Measurements from ENCODE around the gene EML6. TPM values are rescaled to one million over a fixed set of nuclear protein-coding genes. Genes with fewer than 3 reads are reported as not detected.
"Not testable (repeated sequence)": the region's sequence is repeated elsewhere in the genome, so short reads cannot be mapped to it uniquely, and the experiment has no call there.

Gene EML6
- total and polyA plus RNA-seq, 5 donors from 2014 or later = 0.06 to 0.59 (median 0.33) TPM; not detected in 1

- Histone ChIP-seq H3K27me3 (ENCODE audit: control insufficient read depth, insufficient read depth, low read length) (no peaks in the 10 kb centered on the region), H3K4me1 (ENCODE audit: control insufficient read depth, insufficient read depth, low read length, poor library complexity, severe bottlenecking) (no peaks in the 10 kb centered on the region), H3K4me3 (ENCODE audit: low read depth, low read length) (no peak overlapping the region), H3K27ac (ENCODE audit: insufficient read depth, low read length, poor library complexity, severe bottlenecking) (no peak overlapping the region), H3K9me3 (ENCODE audit: control insufficient read depth in 2 of 2, low read length in 2 of 2) (no peaks in the 10 kb centered on the region), H3K36me3 (ENCODE audit: control insufficient read depth, insufficient read depth, low read length) (no peaks in the 10 kb centered on the region)
- ATAC-seq (ENCODE audit: low read depth in 2 of 2) (no peak), DNase-seq (no peak)
- Mint-ChIP-seq H3K9me3 (no peaks in the 10 kb centered on the region), H3K4me3 (no peak overlapping the region), H3K27me3 (no peaks in the 10 kb centered on the region), H3K27ac (no peak overlapping the region), H3K36me3 (no peaks in the 10 kb centered on the region), H3K4me1 (peaks cover 0 to 2% (median under 1%) of the 10 kb centered on the region in 4 donors)
Measured at GRCh38 chr2:54840559-54841468, 117.4 kb downstream of the EML6 start.

DNA sequence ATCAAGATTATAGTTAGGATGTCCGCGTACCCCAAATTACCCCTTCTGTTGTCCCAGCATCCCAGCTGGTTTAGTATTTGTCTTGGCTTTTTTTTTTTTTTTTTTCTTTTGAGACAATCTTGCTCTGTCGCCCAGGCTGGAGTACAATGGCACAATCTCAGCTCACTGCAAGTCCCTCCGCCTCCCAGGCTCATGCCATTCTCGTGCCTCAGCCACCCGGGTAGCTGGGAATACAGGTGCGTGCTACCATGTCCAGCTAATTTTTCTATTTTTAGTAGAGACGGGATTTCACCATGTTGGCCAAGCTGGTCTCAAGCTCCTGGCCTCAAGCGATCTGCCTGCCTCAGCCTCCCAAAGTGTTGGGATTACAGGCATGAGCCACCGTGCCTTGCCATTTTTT lies 118.0 kb downstream of the EML6 start:
- not testable (repeated sequence) for H3K9me3 ChIP-seq (ENCODE audit: control insufficient read depth in 2 of 2, low read length in 2 of 2); H3K36me3 ChIP-seq (ENCODE audit: control insufficient read depth, insufficient read depth, low read length); H3K4me1 ChIP-seq (ENCODE audit: control insufficient read depth, insufficient read depth, low read length, poor library complexity, severe bottlenecking); ATAC-seq (ENCODE audit: low read depth in 2 of 2); H3K27ac ChIP-seq (ENCODE audit: insufficient read depth, low read length, poor library complexity, severe bottlenecking); H3K4me1 Mint-ChIP-seq; H3K27ac Mint-ChIP-seq; H3K27me3 ChIP-seq (ENCODE audit: control insufficient read depth, insufficient read depth, low read length); H3K9me3 Mint-ChIP-seq; H3K4me3 ChIP-seq (ENCODE audit: low read depth, low read length); H3K27me3 Mint-ChIP-seq; DNase-seq; H3K36me3 Mint-ChIP-seq; H3K4me3 Mint-ChIP-seq

DNA sequence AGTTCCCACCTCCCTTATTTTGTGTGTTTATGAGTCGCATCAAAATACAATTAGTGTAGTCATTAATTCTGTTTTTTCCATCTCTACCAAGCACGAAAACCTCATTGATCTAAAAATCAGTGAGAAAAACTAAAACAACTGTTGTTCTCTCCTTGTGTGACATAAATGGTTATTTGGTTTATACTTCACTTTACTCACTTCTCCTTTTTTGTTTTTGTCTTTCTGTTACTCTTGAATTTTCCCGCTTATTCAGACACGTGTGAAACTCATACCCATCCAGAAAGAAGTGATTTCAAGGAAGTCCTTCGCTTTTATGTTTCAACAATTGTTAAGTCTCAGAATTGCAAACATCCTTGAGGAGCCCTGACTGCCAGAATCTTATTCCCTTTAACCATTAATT lies 121.6 kb downstream of the EML6 start:
- no peak overlapping the region for H3K27ac ChIP-seq (ENCODE audit: insufficient read depth, low read length, poor library complexity, severe bottlenecking)
- H3K36me3 ChIP-seq (ENCODE audit: control insufficient read depth, insufficient read depth, low read length) = no peaks in the 10 kb centered on the region
- no peak overlapping the region for H3K27ac Mint-ChIP-seq
- H3K27me3 Mint-ChIP-seq = peaks cover 4% of the 10 kb centered on the region
- ATAC-seq (ENCODE audit: low read depth in 2 of 2) = no peak
- H3K27me3 ChIP-seq (ENCODE audit: control insufficient read depth, insufficient read depth, low read length) = no peaks in the 10 kb centered on the region
- H3K4me1 Mint-ChIP-seq = no peaks in the 10 kb centered on the region
- H3K4me3 Mint-ChIP-seq = no peak overlapping the region
- no peaks in the 10 kb centered on the region for H3K36me3 Mint-ChIP-seq
- no peaks in the 10 kb centered on the region for H3K9me3 Mint-ChIP-seq
- H3K9me3 ChIP-seq (ENCODE audit: control insufficient read depth in 2 of 2, low read length in 2 of 2) = no peaks in the 10 kb centered on the region
- H3K4me1 ChIP-seq (ENCODE audit: control insufficient read depth, insufficient read depth, low read length, poor library complexity, severe bottlenecking) = no peaks in the 10 kb centered on the region
- DNase-seq = no peak
- H3K4me3 ChIP-seq (ENCODE audit: low read depth, low read length) = no peak overlapping the region

- Mint-ChIP-seq H3K4me1 (no peaks in the 10 kb centered on the region), H3K9me3 (peaks cover 0 to 1% (median 0%) of the 10 kb centered on the region in 7 donors), H3K36me3 (no peaks in the 10 kb centered on the region), H3K4me3 (no peak overlapping the region), H3K27ac (no peak overlapping the region), H3K27me3 (peaks cover 4% of the 10 kb centered on the region)
- H3K4me1 ChIP-seq (ENCODE audit: control insufficient read depth, insufficient read depth, low read length, poor library complexity, severe bottlenecking) = no peaks in the 10 kb centered on the region
- H3K9me3 ChIP-seq (ENCODE audit: control insufficient read depth in 2 of 2, low read length in 2 of 2) = no peaks in the 10 kb centered on the region
- H3K27me3 ChIP-seq (ENCODE audit: control insufficient read depth, insufficient read depth, low read length) = no peaks in the 10 kb centered on the region
- DNase-seq (no peak), ATAC-seq (ENCODE audit: low read depth in 2 of 2) (no peak)
- no peaks in the 10 kb centered on the region for H3K36me3 ChIP-seq (ENCODE audit: control insufficient read depth, insufficient read depth, low read length)
- no peak overlapping the region for H3K4me3 ChIP-seq (ENCODE audit: low read depth, low read length)
- H3K27ac ChIP-seq (ENCODE audit: insufficient read depth, low read length, poor library complexity, severe bottlenecking) = no peak overlapping the region
Measured at GRCh38 chr2:54845514-54845913, 122.1 kb downstream of the EML6 start.

- Histone ChIP-seq H3K27ac (ENCODE audit: insufficient read depth, low read length, poor library complexity, severe bottlenecking) (no peak overlapping the region), H3K4me3 (ENCODE audit: low read depth, low read length) (no peak overlapping the region), H3K9me3 (ENCODE audit: control insufficient read depth in 2 of 2, low read length in 2 of 2) (no peaks in the 10 kb centered on the region), H3K4me1 (ENCODE audit: control insufficient read depth, insufficient read depth, low read length, poor library complexity, severe bottlenecking) (no peaks in the 10 kb centered on the region), H3K27me3 (ENCODE audit: control insufficient read depth, insufficient read depth, low read length) (no peaks in the 10 kb centered on the region), H3K36me3 (ENCODE audit: control insufficient read depth, insufficient read depth, low read length) (no peaks in the 10 kb centered on the region)
- Mint-ChIP-seq H3K27ac (no peak overlapping the region), H3K4me1 (no peaks in the 10 kb centered on the region), H3K27me3 (peaks cover 13% of the 10 kb centered on the region), H3K36me3 (no peaks in the 10 kb centered on the region), H3K4me3 (no peak overlapping the region), H3K9me3 (peaks cover 0 to 1% (median 0%) of the 10 kb centered on the region in 7 donors)
- no peak for DNase-seq
- no peak for ATAC-seq (ENCODE audit: low read depth in 2 of 2)
Measured at GRCh38 chr2:54850171-54851122, 127.0 kb downstream of the EML6 start.

DNA sequence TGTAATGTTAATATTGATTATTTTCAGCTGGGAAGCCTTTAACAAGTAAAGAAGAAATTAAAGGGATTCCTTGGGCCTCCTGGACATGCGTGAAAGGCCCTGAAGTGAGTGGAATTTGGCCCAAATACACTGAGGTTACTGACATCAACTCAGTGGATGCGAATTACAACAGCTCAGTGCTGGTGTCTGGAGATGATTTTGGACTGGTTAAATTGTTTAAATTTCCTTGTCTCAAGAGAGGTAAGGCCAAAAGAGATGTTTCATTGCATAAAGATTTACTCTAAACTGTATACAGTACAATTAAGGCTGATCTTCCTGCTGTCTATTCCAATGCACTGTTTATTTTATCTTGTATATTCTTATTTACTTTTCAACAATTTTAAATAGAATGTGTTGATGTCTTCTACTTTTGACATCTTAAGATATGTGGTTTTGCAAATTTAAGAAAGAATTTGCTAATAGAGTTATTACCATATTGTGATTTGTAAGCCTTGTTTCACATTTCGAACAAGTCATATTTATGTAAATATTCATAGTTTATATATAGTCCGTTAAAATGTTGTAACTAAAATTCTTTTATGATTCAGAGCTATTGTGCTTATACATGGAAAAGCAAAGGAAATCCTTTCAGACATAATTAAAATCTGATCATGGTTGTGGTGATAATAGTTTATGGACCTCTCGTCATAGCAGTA lies 130.3 kb downstream of the EML6 start:
- H3K4me1 ChIP-seq (ENCODE audit: control insufficient read depth, insufficient read depth, low read length, poor library complexity, severe bottlenecking) = no peaks in the 10 kb centered on the region
- H3K36me3 Mint-ChIP-seq = no peaks in the 10 kb centered on the region

GRCh38 chr2:54855434-54855833 lies 132.0 kb downstream of the EML6 start:
- Histone ChIP-seq H3K27me3 (ENCODE audit: control insufficient read depth, insufficient read depth, low read length) (no peaks in the 10 kb centered on the region), H3K9me3 (ENCODE audit: control insufficient read depth in 2 of 2, low read length in 2 of 2) (no peaks in the 10 kb centered on the region), H3K27ac (ENCODE audit: insufficient read depth, low read length, poor library complexity, severe bottlenecking) (no peak overlapping the region), H3K4me1 (ENCODE audit: control insufficient read depth, insufficient read depth, low read length, poor library complexity, severe bottlenecking) (no peaks in the 10 kb centered on the region), H3K36me3 (ENCODE audit: control insufficient read depth, insufficient read depth, low read length) (no peaks in the 10 kb centered on the region), H3K4me3 (ENCODE audit: low read depth, low read length) (no peak overlapping the region)
- DNase-seq (no peak), ATAC-seq (ENCODE audit: low read depth in 2 of 2) (no peak)
- Mint-ChIP-seq H3K36me3 (no peaks in the 10 kb centered on the region), H3K4me1 (no peaks in the 10 kb centered on the region), H3K4me3 (no peak overlapping the region), H3K9me3 (peaks cover 0 to 5% (median 0%) of the 10 kb centered on the region in 7 donors), H3K27ac (no peak overlapping the region), H3K27me3 (peaks cover 9% of the 10 kb centered on the region)

More for the DNA sequence above, 130.3 kb downstream of the EML6 start:
- no peaks in the 10 kb centered on the region for H3K4me1 Mint-ChIP-seq
- ATAC-seq (ENCODE audit: low read depth in 2 of 2) (no peak), DNase-seq (no peak)
- H3K4me3 Mint-ChIP-seq = no peak overlapping the region
- Histone ChIP-seq H3K36me3 (ENCODE audit: control insufficient read depth, insufficient read depth, low read length) (no peaks in the 10 kb centered on the region), H3K27me3 (ENCODE audit: control insufficient read depth, insufficient read depth, low read length) (no peaks in the 10 kb centered on the region), H3K9me3 (ENCODE audit: control insufficient read depth in 2 of 2, low read length in 2 of 2) (no peaks in the 10 kb centered on the region), H3K27ac (ENCODE audit: insufficient read depth, low read length, poor library complexity, severe bottlenecking) (no peak overlapping the region), H3K4me3 (ENCODE audit: low read depth, low read length) (no peak overlapping the region)
- H3K9me3 Mint-ChIP-seq = peaks cover 0 to 5% (median 0%) of the 10 kb centered on the region in 7 donors
- no peak overlapping the region for H3K27ac Mint-ChIP-seq
- peaks cover 9% of the 10 kb centered on the region for H3K27me3 Mint-ChIP-seq
